ENCODE data around the gene CERS6. TPM values are rescaled to one million over a fixed set of nuclear protein-coding genes. Genes with fewer than 3 reads are reported as not detected.

The CERS6 gene, protein sequence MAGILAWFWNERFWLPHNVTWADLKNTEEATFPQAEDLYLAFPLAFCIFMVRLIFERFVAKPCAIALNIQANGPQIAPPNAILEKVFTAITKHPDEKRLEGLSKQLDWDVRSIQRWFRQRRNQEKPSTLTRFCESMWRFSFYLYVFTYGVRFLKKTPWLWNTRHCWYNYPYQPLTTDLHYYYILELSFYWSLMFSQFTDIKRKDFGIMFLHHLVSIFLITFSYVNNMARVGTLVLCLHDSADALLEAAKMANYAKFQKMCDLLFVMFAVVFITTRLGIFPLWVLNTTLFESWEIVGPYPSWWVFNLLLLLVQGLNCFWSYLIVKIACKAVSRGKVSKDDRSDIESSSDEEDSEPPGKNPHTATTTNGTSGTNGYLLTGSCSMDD
- total RNA-seq (2022; extraction: Qiagen RNA extraction): 15.6 to 21.7 TPM (median 20.1 TPM) in 5 replicates

GRCh38 chr2:168455645-168456520 lies at the start of gene CERS6:
CERS6 (plus strand) TSS chr2:168456272; CDS start chr2:168456449, 177 bp downstream.

DNA sequence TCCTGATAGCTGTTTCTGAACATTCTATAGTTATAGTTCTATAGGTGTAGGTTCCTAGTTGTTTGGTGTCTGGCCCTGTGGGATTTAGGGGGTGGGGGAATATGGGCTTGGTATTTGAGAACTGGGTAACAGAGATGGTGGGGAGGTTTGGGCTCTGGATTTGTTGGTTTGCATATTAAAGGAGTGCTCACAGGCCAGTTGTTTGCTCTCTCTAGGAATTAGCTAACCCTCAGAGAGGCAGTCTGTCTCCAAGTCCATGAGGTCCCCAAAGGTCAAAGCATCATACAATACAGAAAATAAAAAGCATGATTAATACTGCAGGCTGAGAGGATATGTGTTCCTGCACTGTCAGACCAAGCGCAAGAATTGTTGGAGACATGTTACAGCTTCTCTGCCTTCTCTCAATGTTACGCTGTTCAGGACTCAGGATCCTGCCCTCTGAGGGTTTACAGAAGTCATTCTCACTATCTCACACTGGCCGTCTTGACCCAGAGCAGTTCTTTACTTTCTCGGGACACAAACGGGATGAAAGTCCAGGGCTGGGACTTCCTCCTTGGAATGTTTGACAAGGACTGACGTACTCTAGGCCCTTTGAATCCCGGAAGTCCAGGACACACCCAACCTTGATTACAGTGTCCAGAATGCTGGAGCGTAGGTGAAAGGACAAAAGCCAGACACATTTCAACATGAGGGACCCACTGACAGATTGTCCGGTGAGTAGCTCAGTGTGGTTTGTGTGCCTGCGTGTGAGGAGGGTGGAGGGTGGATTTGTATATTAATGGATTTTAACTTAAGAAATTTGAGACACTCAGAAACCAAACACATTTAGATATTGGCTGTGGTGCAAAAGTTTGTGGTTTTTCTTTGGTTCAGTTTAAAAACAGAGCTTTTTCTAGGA lies 346.1 kb downstream of the CERS6 start, which contains the start of gene NOSTRIN:
Gene NOSTRIN, plus strand, starts transcription at position 677 of the 898 bp plus-strand sequence. Its CDS starts 10 bp downstream, at position 687.

Other genes starting within 250 kb of the CERS6 start
- 15.6 to 19.2 TPM (median 18.8 TPM) in 5 replicates for gene STK39, start 208.7 kb upstream of the CERS6 start, total RNA-seq (2022; extraction: Qiagen RNA extraction)

Measured in A549 treated with dexamethasone at 1 μM for 4 hours (cell line).